NB4 (cell line): ENCODE data around the gene MORN1.
"Not testable (repeated sequence)": the region's sequence is repeated elsewhere in the genome, so short reads cannot be mapped to it uniquely, and the experiment has no call there.

ENCODE experiments used
- DNase-seq: peaks from one replicate; pipeline ENCODE4 v3.0.0; 2010; ENCODE audit warnings: low read depth
- H3K4me3 ChIP-seq: one replicate; pipeline ENCODE4 v1.5.1; 2011; ENCODE audit warnings: mild to moderate bottlenecking, low read depth, low read length, moderate library complexity
- MYC ChIP-seq: IDR thresholded peaks from 2 replicates; pipeline ENCODE4 v1.6.1; 2011; ENCODE audit warnings: low read depth, low read length
- POLR2A ChIP-seq: IDR thresholded peaks from 2 replicates; pipeline ENCODE4 v1.6.1; 2011; ENCODE audit warnings: mild to moderate bottlenecking; ENCODE audit not compliant: insufficient read length; ENCODE audit errors: extremely low read depth
- TF ChIP-seq, protein P1 (sequence below): IDR thresholded peaks from 2 replicates; pipeline ENCODE4 v1.6.1; 2011; ENCODE audit warnings: low read depth, low read length
- TF ChIP-seq, protein P2 (sequence below): IDR thresholded peaks from one replicate; pipeline ENCODE4 v1.5.1; 2012; ENCODE audit warnings: low read depth, low read length

MORN1 gene

GRCh38 chr1:2297246-2298011 lies 93.9 kb downstream of the MORN1 start:
- H3K4me3 ChIP-seq = no peak overlapping the region
- no peak for DNase-seq
- TF ChIP-seq POLR2A = no peak
- TF ChIP-seq, protein P1, sequence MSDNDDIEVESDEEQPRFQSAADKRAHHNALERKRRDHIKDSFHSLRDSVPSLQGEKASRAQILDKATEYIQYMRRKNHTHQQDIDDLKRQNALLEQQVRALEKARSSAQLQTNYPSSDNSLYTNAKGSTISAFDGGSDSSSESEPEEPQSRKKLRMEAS = no peak
- no peak for TF ChIP-seq MYC
- TF ChIP-seq, protein P2, sequence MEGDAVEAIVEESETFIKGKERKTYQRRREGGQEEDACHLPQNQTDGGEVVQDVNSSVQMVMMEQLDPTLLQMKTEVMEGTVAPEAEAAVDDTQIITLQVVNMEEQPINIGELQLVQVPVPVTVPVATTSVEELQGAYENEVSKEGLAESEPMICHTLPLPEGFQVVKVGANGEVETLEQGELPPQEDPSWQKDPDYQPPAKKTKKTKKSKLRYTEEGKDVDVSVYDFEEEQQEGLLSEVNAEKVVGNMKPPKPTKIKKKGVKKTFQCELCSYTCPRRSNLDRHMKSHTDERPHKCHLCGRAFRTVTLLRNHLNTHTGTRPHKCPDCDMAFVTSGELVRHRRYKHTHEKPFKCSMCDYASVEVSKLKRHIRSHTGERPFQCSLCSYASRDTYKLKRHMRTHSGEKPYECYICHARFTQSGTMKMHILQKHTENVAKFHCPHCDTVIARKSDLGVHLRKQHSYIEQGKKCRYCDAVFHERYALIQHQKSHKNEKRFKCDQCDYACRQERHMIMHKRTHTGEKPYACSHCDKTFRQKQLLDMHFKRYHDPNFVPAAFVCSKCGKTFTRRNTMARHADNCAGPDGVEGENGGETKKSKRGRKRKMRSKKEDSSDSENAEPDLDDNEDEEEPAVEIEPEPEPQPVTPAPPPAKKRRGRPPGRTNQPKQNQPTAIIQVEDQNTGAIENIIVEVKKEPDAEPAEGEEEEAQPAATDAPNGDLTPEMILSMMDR = no peak

- no peak for TF ChIP-seq POLR2A
- no peak overlapping the region for H3K4me3 ChIP-seq
- DNase-seq = no peak
Measured at GRCh38 chr1:2296614-2297013, 94.7 kb downstream of the MORN1 start.

GRCh38 chr1:2296211-2296610 lies 95.1 kb downstream of the MORN1 start:
- not testable (repeated sequence) for H3K4me3 ChIP-seq, DNase-seq

- DNase-seq = no peak
- no peak overlapping the region for H3K4me3 ChIP-seq
- TF ChIP-seq, protein P2 = no peak
Measured at GRCh38 chr1:2295526-2295925, 95.8 kb downstream of the MORN1 start.

DNA sequence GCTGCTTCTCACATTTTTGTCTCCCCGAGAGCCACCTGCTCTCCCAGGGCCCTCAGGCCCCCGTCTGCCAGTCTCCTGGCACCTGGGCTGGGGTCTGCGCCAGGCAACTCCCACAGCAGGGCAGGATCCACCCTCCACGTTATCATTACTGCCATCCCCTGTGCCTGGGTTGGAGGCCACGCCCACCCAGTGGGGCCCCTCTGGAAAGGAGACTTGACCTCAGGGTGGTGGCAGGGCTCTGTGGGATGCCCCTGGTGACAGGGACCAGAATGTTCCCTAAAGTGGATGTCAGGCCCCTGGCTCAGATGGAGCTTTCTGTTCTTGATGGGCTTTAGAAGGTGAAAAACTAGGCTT lies 96.7 kb downstream of the MORN1 start:
- no peak for TF ChIP-seq MYC
- TF ChIP-seq, protein P2 = no peak
- TF ChIP-seq, protein P1 = no peak
- TF ChIP-seq POLR2A = no peak
- H3K4me3 ChIP-seq = no peak overlapping the region
- DNase-seq = no peak

- H3K4me3 ChIP-seq = no peak overlapping the region
- DNase-seq = no peak
- TF ChIP-seq POLR2A = no peak
- TF ChIP-seq MYC = no peak
- TF ChIP-seq, protein P2 = no peak
- TF ChIP-seq, protein P1 = no peak
Measured at GRCh38 chr1:2294033-2294724, 97.2 kb downstream of the MORN1 start.
